Upper lobe of right lung (tissue), 1 donor: ENCODE measurements around the gene ANKRD44. TPM values are rescaled to one million over a fixed set of nuclear protein-coding genes. Genes with fewer than 3 reads are reported as not detected.
"Not testable (repeated sequence)": the region's sequence is repeated elsewhere in the genome, so short reads cannot be mapped to it uniquely, and the experiment has no call there.

Experiments used
- ATAC-seq: fragments of 200-7000 bp; cut with Tn5 transposase; one replicate; pipeline ENCODE4 v1.9.1; 2020; ENCODE audit warnings: mild to moderate bottlenecking, moderate library complexity
- DNase-seq: peaks from one replicate; pipeline ENCODE4 v3.0.0-alpha.2; 2020
- H3K27ac ChIP-seq: fragments of 200-600 bp; one replicate; pipeline ENCODE4 v1.8.0; 2022
- H3K27me3 ChIP-seq: fragments of 200-600 bp; one replicate; pipeline ENCODE4 v1.8.0; 2022; ENCODE audit warnings: mild to moderate bottlenecking
- H3K36me3 ChIP-seq: fragments of 200-600 bp; one replicate; pipeline ENCODE4 v1.8.0; 2022
- H3K4me1 ChIP-seq: fragments of 200-600 bp; one replicate; pipeline ENCODE4 v1.8.0; 2022
- H3K4me3 ChIP-seq: fragments of 200-600 bp; one replicate; pipeline ENCODE4 v1.8.0; 2022; ENCODE audit warnings: mild to moderate bottlenecking
- H3K9me3 ChIP-seq: fragments of 200-600 bp; one replicate; pipeline ENCODE4 v1.8.0; 2022
- intact Hi-C: fragments of 100-400 bp; cut with DNase I; formaldehyde crosslinking; loops from one replicate; pipeline ENCODE4 v1.11.0; 2022
- total RNA-seq: library from RNA; stranded (reverse); fragmentation: NEBNext Ultra II Directional; extraction: Animal tissue kit (Norgen Biotek cat#: 25700); gene quantifications from one replicate; pipeline ENCODE4 v1.2.1, GENCODE V29; 2021
- TF ChIP-seq, protein P1 (sequence below): fragments of 200-600 bp; IDR thresholded peaks from one replicate; pipeline ENCODE4 v1.8.0; 2022; ENCODE audit warnings: antibody characterized with exemption
- donor health status: DM: no; HTN: yes; CAD: no; lungs with severe emphysema.

Gene ANKRD44
- total RNA-seq, 1 donor from 2014 or later: 51.4 TPM

DNA sequence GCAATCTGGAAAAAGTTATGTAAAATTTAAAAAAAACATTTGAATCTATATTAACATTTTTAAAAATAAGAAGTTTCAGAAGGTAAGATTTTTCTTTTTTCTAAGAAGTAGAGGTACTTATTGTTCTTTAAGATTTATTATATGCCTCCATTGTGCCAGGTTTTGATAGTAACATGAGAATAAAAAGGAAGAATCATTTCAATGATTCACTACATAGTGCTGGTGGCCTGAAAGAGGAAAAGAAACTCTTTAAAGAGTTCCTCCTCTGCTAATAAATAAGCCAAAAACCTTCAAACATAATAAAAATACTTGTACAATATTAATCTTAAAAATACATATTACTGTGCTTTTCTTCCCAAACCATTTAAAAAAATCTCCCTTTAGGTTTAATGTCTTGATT lies 69.0 kb downstream of the ANKRD44 start:
- DNase-seq (no peak), ATAC-seq (no peak)
- Histone ChIP-seq H3K27me3 (no peaks in the 10 kb centered on the region), H3K4me3 (no peak overlapping the region), H3K9me3 (no peaks in the 10 kb centered on the region), H3K36me3 (no peaks in the 10 kb centered on the region), H3K27ac (no peak overlapping the region), H3K4me1 (peaks cover 49% of the 10 kb centered on the region)
- TF ChIP-seq, protein P1, sequence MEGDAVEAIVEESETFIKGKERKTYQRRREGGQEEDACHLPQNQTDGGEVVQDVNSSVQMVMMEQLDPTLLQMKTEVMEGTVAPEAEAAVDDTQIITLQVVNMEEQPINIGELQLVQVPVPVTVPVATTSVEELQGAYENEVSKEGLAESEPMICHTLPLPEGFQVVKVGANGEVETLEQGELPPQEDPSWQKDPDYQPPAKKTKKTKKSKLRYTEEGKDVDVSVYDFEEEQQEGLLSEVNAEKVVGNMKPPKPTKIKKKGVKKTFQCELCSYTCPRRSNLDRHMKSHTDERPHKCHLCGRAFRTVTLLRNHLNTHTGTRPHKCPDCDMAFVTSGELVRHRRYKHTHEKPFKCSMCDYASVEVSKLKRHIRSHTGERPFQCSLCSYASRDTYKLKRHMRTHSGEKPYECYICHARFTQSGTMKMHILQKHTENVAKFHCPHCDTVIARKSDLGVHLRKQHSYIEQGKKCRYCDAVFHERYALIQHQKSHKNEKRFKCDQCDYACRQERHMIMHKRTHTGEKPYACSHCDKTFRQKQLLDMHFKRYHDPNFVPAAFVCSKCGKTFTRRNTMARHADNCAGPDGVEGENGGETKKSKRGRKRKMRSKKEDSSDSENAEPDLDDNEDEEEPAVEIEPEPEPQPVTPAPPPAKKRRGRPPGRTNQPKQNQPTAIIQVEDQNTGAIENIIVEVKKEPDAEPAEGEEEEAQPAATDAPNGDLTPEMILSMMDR: no peak
- intact Hi-C loops: no loop called here

DNA sequence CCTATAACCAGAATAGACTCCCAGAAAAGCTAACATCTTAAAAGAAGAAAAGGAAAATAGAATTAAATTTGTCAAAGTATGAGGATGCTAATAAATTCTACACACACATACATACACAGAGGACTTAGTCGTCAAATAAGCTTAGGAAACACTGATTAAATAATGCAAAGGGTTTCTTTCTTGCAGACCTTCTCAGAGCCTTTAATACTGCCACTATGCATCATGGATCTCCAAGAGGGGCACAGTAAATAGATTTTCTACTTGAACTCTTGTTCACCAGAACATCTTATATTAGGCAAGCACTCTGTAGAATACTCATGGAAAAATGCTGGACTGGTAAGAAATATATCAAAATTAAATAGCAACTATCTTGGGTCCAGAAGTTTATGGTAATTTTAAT lies 69.4 kb downstream of the ANKRD44 start:
- no peak for DNase-seq
- ATAC-seq: no peak
- Histone ChIP-seq H3K4me1 (peaks cover 49% of the 10 kb centered on the region), H3K27me3 (no peaks in the 10 kb centered on the region), H3K36me3 (no peaks in the 10 kb centered on the region), H3K4me3 (no peak overlapping the region), H3K27ac (no peak overlapping the region), H3K9me3 (no peaks in the 10 kb centered on the region)
- intact Hi-C loops: no loop called here
- TF ChIP-seq, protein P1: no peak

DNA sequence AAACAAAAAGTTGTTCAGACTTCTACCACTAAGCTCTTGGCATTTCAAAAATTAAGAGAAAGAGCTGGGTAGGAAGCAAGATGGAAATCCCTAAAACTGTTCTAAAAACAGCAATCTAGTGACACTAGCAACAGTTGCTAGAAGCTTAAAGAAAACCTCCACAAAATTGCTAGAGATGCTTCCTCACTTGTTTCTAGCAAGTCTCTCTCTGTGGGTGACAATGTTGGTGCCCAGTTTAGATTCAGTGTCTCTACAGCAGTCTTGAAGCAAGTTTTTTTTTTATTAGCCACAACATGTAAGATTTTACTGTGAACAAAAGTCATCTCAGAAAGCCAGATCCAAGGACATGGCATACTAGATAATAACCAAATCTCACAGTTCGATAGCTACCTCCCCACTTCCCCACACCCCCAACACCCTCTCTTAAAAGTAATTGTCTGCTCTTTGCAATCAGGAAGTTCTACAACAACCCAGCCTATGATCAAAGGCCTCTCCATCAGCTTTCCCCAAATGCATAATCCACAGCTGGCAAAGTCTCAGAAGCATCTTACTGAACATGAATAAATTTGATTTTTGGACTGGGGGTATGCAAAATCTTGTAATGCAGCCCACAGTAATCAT lies 70.0 kb downstream of the ANKRD44 start:
- H3K36me3 ChIP-seq: no peaks in the 10 kb centered on the region
- H3K4me1 ChIP-seq: peaks cover 49% of the 10 kb centered on the region
- no peak for DNase-seq
- no peak for ATAC-seq
- intact Hi-C loops: no loop called here
- peak overlapping the region; percentile 27 for H3K27ac ChIP-seq
- no peak overlapping the region for H3K4me3 ChIP-seq
- no peaks in the 10 kb centered on the region for H3K27me3 ChIP-seq
- no peaks in the 10 kb centered on the region for H3K9me3 ChIP-seq
- TF ChIP-seq, protein P1: no peak

DNA sequence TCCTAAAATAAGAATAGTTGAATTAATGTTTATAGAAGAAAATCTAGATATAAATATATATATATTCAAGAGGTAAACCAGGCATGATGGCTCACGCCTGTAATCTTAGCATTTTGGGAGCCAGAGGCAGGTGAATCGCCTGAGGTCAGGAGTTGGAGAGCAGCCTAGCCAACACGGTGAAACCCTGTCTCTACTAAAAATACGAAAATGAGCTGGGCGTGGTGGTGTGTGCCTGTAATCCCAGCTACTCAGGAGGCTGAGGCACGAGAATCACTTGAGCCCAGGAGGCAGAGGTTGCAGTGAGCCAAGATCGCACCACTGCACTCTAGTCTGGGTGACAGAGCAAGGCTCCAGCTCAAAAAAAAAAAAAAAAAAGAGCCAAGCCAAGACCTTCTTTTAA lies 70.6 kb downstream of the ANKRD44 start:
- DNase-seq, H3K9me3 ChIP-seq, H3K4me3 ChIP-seq, H3K27me3 ChIP-seq, intact Hi-C loops, ATAC-seq, H3K36me3 ChIP-seq: not testable (repeated sequence)
- H3K4me1 ChIP-seq: peaks cover 49% of the 10 kb centered on the region
- peak overlapping the region; percentile 27 for H3K27ac ChIP-seq

DNA sequence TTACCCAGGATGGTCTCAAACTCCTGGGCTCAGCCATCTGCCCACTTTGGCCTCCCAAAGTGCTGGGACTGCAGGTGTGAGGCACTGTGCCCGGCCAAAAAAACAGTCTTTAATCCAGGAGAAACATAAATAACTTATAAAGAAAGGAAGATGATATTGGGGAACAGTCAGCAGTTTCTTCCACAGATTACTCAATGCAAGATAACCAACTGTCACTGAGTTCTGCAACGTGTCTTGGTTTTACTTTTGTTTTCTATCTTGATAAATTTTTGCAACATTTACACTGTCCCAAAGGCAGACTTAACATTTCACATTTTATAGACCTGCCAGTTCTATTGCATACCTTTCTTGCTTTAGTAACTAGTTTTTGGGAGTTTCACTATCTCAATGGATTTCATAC lies 71.1 kb downstream of the ANKRD44 start:
- no peaks in the 10 kb centered on the region for H3K27me3 ChIP-seq
- peak; percentile 68 for ATAC-seq
- H3K4me1 ChIP-seq: peaks cover 52% of the 10 kb centered on the region
- H3K9me3 ChIP-seq: no peaks in the 10 kb centered on the region
- H3K27ac ChIP-seq: peak overlapping the region; percentile 52
- H3K36me3 ChIP-seq: no peaks in the 10 kb centered on the region
- no peak for DNase-seq
- peak overlapping the region; percentile 2 for H3K4me3 ChIP-seq
- TF ChIP-seq, protein P1: no peak
- intact Hi-C loops: no loop called here

DNA sequence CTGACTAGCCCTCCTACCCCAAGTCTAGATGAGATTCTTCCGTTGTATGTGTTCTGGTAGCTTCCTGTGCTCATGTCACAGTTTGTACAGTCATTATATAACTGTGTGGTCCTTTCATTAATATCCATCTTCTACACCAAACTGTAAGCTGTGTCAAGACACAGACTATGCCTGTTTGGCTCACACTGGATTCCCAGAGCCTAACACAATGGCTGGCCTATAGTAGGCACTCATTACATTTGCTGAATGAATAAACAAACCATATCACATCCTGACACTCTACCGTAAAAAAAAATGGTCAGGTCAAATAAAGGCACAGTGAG lies 72.6 kb downstream of the ANKRD44 start:
- H3K36me3 ChIP-seq: no peaks in the 10 kb centered on the region
- H3K27me3 ChIP-seq: no peaks in the 10 kb centered on the region
- intact Hi-C loops: no loop called here
- peak overlapping the region; percentile 52 for H3K27ac ChIP-seq
- DNase-seq (no peak), ATAC-seq (peak; percentile 54)
- TF ChIP-seq, protein P1: no peak
- H3K9me3 ChIP-seq: no peaks in the 10 kb centered on the region
- H3K4me3 ChIP-seq: no peak overlapping the region
- peaks cover 59% of the 10 kb centered on the region for H3K4me1 ChIP-seq
